HG03432 (cell line): ENCODE measurements around the gene B4GALT3.

Source experiments
- ATAC-seq: cut with Tn5 transposase; IDR thresholded peaks from one replicate; pipeline ENCODE4 v1.9.1; 2021; ENCODE audit warnings: mild to moderate bottlenecking, moderate library complexity; ENCODE audit not compliant: unreplicated experiment

Gene B4GALT3

DNA sequence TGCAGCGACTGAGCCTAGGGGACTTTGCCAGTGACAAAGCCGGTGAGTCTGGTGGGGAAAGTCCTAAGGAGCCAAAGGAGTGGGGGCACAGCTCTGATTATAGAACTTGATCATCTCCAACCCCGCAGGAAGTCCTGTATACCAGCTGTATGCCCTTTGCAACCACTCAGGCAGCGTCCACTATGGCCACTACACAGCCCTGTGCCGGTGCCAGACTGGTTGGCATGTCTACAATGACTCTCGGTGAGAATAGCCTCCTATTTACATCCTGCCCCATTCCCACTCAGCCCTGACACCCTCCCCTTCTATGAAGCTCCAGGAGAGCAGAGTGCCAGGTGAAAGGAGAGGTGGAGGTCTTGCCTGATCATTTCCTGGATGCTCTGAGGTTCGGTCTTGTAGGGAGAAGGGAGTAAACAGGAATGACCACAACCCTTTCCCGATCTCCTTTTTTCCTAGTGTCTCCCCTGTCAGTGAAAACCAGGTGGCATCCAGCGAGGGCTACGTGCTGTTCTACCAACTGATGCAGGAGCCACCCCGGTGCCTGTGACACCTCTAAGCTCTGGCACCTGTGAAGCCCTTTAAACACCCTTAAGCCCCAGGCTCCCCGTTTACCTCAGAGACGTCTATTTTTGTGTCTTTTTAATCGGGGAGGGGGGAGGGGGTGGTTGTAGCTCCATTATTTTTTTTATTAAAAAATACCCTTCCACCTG is 12.3 kb downstream of the B4GALT3 start:
- no peak for ATAC-seq

DNA sequence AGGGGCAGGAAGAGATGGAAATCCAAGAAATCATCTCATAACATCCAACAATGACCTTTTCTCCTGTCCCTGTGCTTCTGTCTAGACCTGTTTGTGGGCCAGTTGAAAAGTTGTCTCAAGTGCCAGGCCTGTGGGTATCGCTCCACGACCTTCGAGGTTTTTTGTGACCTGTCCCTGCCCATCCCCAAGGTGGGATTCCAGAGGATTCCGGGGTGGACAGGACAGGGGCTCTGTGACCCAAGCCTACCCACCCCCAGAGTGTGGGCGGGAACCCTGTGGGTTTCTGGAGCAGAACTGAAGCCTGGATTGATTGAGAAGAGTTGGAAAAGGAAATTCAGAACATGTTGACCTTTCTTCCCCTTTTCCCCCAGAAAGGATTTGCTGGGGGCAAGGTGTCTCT is 13.5 kb downstream of the B4GALT3 start:
- ATAC-seq: no peak

GRCh38 chr1:161162806-161163205 is 14.5 kb downstream of the B4GALT3 start:
- ATAC-seq: no peak

DNA sequence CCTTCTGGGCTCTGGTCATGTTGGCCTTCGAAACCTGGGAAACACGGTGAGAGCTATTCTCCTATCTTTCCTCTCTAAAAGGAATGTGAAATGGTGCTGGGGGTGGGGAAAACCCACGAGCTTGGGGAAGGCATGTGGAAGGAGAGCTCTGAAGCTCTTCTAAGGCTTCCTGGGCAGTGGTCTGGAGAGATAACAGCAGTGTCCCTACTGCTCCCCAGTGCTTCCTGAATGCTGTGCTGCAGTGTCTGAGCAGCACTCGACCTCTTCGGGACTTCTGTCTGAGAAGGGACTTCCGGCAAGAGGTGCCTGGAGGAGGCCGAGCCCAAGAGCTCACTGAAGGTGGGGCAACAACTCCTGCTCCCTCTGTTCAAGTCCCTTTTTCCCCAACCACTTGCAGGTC is 15.3 kb downstream of the B4GALT3 start:
- no peak for ATAC-seq

- ATAC-seq: no peak
These were observed 15.7 kb downstream of the B4GALT3 start for GRCh38 chr1:161161652-161162051.

GRCh38 chr1:161160671-161161145 is 16.6 kb downstream of the B4GALT3 start:
- ATAC-seq: no peak

DNA sequence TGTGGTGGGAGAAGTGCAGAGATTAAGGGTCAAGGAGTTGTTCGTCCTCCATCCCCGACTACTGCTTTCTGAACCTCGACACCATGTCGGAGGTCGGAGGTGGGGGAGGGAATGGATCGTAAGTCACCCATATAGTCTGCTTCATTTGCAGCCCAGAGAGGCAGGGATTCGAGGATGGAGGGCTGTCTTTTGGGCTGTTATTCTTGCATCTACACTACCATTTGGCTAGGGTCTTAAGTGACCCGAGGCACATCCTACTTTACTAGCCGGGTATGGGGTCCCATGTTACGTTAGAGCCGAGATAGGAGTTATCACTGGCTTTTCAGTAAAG is 17.4 kb downstream of the B4GALT3 start:
- ATAC-seq: peak; percentile 2

- ATAC-seq: peak; percentile 85
These were observed 18.0 kb downstream of the B4GALT3 start, which contains the start of gene USP21 for GRCh38 chr1:161159087-161159912. USP21 (plus strand) TSS chr1:161159500; CDS start chr1:161160641, 1,141 bp downstream.

- no peak for ATAC-seq
These were observed 18.8 kb downstream of the B4GALT3 start for GRCh38 chr1:161158316-161159010.

GRCh38 chr1:161157867-161158266 is 19.4 kb downstream of the B4GALT3 start:
- no peak for ATAC-seq

GRCh38 chr1:161153682-161154337 is 23.5 kb downstream of the B4GALT3 start, which contains the start of gene UFC1:
UFC1 (plus strand) TSS chr1:161153978; CDS start chr1:161153998, 20 bp downstream.
- ATAC-seq: peak; percentile 90

- ATAC-seq: no peak
These were observed 24.1 kb downstream of the B4GALT3 start for GRCh38 chr1:161153176-161153575.

DNA sequence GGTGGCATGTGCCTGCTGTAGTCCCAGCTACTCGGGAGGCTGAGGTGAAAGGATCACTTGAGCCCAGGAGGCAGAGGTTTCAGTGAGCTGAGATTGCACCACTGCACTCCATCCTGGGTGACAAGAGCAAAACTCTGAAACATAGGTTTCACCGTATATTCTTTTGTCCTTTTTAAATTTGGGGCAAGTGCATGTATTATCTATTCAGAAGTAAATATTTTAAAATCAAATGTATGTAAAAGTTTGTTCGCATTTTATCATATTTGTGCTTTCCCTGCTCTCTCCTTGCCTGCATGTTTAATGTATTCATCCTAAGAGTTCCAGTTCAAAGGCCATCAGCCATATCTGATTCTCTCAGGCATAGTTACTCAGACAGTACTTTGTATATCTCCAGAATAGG is 31.5 kb downstream of the B4GALT3 start:
- no peak for ATAC-seq

- ATAC-seq: no peak
These were observed 36.4 kb downstream of the B4GALT3 start for GRCh38 chr1:161140755-161141400.

DNA sequence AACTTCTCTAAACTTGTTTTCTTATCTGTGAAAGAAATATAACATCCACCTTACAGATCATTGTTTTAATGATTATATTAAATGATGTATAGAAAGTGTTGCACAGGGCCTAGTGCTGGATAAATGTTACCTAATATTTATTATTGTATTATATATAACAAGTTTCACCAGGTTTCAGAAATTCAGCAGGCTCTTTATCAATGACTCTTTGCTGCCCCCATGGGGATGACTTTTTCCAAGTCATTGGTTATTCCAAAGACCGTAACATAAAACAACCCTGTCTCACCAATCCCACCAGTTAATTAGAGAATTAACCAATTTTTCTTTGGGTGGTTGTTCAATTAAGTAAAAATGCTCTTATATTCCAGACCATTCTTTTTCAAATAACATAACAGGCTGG is 37.5 kb downstream of the B4GALT3 start:
- no peak for ATAC-seq

DNA sequence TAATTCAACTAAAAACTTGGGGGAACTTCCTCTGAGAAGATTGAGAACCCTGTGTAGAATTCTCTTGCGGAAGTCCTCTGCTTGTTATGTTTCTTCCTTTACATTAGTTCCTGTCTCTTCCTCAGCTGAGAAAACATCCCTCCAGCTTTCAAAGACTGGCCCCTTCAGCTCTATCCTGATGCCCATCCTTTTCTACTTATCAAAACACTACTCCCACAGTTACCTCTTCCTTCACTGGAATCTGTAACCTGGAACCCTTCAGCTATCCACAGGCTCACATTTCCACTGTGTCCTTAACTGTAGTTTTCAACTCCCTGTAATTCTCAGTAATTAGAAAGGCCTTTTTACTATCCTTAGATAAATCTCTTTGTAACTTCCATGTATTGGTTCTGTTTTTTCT is 38.9 kb downstream of the B4GALT3 start:
- no peak for ATAC-seq

GRCh38 chr1:161137881-161138280 is 39.4 kb downstream of the B4GALT3 start:
- ATAC-seq: no peak

DNA sequence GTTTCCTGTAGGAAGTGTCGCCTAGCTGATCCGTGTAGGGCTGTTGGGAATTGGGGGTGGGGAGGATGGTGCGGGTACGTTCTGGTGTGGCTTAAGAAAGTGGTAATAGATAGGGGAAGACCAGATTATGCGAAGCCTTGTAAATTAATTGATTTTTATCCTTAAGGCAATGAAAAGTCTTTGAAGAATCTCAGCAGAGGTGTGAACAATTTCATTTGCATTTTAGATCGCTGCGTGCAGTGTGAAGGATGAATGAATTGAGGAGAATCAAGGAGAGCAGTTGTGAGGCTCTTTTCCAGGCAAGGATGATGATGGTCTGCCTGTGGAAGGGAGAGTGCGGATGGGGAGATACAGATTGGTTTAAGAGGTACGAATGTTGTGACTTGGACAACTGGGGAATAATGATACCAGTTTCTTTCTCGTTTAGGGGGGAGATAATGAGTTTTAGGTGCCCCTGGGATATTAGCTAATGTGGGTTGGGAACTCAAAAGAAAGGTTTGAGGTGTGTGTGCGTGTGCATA is 44.0 kb downstream of the B4GALT3 start:
- ATAC-seq: peak; percentile 6

DNA sequence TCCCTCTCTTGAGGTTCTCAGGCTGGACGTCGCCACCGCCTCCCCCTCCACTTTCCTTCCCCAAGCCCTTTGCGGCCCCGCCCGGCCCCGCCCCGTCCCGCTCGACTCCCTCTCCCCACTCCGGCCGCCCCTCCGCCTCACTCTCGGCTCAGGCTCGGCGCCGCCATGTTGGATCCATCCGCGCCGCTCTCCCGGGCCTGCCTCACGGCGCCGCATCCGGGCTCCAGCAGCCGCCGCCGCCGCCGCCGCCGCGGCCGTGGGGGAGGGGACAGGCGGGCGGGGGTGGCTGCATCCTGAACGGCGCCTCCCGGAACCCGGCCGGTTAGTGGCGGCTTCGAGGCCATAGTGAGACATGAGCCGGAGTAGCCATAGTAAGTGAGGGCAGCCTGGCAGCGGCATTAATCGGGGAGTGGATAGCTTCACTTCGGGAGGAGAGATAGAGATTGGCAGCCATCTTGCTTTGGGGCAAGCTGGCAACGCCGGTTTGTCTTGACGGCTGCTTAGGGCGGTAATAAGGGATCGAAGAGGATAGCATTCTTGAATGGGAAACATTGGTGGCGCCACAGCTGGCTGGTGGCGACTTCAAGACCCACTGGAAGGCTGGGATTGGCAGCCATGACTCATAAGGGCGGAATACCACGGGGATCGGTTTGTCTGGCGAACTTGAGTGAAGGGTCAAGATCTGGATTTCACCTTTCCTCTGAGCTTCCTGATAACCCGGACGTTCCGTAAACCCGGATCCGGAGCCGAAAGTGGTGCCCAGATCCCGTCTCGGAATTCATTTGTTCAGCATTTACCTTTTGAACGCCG is 44.7 kb downstream of the B4GALT3 start, which contains the start of gene DEDD:
Gene DEDD, minus strand, starts transcription at position 258 of the 810 bp plus-strand sequence. CDS start 8,205 bp downstream, outside the sequence.
- peak; percentile 95 for ATAC-seq
